ENCODE results near the gene AATF. TPM values are rescaled to one million over a fixed set of nuclear protein-coding genes. Genes with fewer than 3 reads are reported as not detected.

Gene AATF
- 10 to 100 TPM; 24.8 to 27.2 TPM for total RNA-seq
- long read RNA-seq, transcript AATF-208 (12 exons, 2,141 nt): major isoform, 53 of 59 reads
- long read RNA-seq, partial matches to known transcripts: 1 of 59 reads
- long read RNA-seq, other reads (novel, unspliced or antisense): 5 of 59 reads

DNA sequence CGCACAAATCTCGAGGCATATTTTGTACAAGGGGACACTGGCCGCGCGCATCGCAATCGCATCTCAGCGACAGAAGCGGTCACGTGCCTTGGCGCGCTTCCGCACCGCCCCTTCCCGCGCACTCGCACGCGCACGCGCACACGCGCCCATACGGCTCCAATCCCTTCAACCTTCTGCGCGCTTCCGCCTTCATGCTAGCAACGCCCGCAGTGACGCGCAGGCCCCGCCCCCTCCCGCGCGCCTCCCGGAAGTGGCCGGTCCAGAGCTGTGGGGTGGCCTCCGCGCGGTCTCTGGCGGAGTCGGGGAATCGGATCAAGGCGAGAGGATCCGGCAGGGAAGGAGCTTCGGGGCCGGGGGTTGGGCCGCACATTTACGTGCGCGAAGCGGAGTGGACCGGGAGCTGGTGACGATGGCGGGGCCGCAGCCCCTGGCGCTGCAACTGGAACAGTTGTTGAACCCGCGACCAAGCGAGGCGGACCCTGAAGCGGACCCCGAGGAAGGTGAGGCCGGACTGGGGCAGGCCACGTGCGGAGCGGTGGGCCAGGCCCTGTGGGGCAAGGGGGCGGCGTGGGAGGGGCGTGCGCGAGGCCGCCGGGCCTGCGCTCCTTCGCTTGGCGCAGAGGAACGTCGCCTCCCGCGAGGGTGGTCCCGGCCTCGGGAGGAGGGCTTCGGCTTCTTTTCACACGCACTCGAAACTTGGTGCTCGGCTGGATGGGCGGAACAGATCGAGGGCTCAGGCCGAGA is at the start of gene AATF:
Gene AATF, plus strand, starts transcription at position 238 of the 744 bp plus-strand sequence. Its CDS starts 172 bp downstream, at position 410.
- ATAC-seq: peak; percentile 100
- intact Hi-C loops (cut with DNase I): no loop called here

DNA sequence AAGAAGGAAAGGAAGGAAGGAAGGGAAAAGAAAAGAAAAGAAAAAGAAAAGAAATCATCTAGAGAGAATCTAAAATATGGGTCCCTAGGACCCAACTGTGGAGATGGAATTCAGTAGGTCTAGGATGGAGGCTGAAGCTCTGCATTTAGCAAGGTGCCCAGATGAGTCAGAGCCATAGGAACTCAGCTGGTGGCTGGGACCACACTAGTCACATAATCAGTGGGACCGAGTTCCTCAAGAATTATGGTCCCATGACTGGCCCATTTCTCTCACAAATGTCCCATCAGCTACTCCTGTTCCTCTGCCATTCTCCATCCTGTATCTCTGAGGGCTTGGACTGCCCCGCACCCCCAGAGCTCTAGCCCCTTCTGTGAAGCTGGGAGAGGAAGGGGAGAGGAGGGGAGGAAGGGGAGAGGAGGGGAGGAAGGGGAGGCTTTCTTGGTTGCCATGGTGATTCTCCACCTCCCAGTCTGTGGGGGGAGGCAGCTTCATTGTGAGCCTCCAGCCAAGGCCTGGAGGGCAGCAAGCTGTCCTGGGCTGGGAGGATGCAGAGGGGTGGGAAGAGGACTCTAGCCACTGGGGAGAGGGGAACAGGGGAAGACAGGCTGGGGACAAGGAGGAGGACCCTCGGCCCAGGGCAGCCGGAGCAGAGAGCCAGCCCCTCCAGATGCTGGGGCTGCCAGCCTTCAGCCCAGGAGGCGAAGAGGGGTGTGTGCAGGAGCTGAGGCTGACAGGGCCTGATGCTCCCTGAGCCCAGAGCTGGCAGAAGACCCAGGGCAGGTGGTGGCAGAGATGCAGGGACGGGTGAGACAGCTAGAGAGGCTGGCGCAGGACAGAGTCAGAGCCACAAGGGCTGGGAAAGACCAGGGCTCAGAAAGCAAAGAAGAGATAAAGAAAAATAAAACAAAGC is 49.2 kb upstream of the AATF start:
- intact Hi-C loops (cut with DNase I): no loop called here
- DNase-seq (no peak), ATAC-seq (no peak)

More for the DNA sequence above, at the start of gene AATF:
- peak; percentile 97 for DNase-seq

GRCh38 chr17:36900160-36900512 is 48.6 kb upstream of the AATF start:
- ATAC-seq (no peak), DNase-seq (no peak)
- intact Hi-C loops (cut with DNase I): no loop called here

- ATAC-seq: no peak
- intact Hi-C loops (cut with DNase I): no loop called here
- no peak for DNase-seq
These were observed 47.2 kb upstream of the AATF start for GRCh38 chr17:36901506-36901905.

DNA sequence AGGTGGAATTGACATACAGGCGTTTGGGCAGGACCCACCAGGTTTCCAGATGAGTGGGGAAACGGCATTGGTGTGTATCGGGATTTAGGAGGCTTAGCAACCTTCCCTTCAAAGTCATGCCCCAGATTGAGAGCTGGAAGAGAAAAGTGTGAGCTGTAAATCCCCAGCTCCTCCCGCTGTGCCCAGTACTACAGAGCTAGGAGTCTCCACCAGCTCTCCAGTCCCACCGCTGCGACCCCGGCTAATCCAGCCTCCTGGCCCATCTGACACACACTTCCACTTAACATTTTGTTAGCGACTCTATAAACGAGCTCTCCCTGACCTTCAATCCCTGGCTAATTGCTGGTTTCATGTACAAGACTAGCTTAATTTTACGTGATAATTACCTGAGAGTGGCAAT is 41.3 kb upstream of the AATF start:
- ATAC-seq (no peak), DNase-seq (no peak)
- intact Hi-C loops (cut with DNase I): no loop called here

DNA sequence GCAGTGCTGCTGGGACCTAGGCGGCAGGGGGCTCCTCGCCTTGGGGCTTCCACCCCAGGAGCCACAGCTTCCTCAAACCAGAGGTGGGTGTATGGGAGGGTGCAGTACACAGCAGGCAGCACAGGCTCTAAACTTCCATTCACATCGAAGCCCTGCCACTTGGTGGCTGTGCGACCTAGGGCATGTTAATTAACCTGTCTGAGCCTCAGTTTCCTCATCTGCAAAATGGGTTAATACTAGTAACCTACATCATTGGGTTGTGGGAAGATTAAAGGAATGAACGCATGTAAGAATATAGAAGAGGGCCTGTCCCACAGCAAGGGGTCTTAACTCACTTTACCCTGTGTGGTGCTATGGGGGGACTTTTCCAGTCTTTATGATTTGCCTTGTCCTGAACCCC is 38.2 kb upstream of the AATF start:
- DNase-seq (no peak), ATAC-seq (no peak)
- intact Hi-C loops (cut with DNase I): loop anchor here in 1 of 2 donors (10.0 kb wide), 1 partner anchor 56 kb away; no protein-coding TSS in a partner anchor

- ATAC-seq: no peak
- intact Hi-C loops (cut with DNase I): loop anchor here in 1 of 2 donors (10.0 kb wide), 1 partner anchor 56 kb away; no protein-coding TSS in a partner anchor
- no peak for DNase-seq
These were observed 37.8 kb upstream of the AATF start for GRCh38 chr17:36911001-36911400.

GRCh38 chr17:36913132-36913531 is 35.6 kb upstream of the AATF start:
- ATAC-seq: no peak
- intact Hi-C loops (cut with DNase I): loop anchor here in 1 of 2 donors (10.0 kb wide), 1 partner anchor 58 kb away; no protein-coding TSS in a partner anchor
- DNase-seq: no peak

DNA sequence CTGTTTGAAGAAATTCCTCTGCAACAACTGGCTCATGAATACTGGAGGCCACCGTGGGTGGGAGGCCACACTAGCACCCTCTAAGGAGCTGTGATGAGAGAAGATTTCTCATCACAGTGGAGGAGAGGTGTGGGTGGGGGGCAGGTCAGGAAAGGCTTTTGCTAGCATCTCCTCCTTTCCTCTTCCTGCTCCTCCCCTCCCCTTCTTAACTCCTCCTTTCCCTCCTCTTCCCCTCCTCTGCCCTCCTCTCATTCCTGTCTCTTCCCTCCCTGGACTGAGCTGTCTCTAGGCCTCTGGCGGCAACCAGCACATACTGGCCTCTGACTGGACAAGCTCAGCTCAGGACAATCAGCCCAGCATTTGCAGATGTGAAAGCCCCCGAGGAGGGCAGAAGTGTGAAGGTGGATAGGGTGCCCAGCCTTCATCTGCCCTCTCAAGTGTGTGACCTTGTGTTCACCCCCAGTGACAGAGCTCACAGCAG is 30.5 kb upstream of the AATF start:
- DNase-seq: no peak
- intact Hi-C loops (cut with DNase I): loop anchor here in 1 of 2 donors (10.0 kb wide), 1 partner anchor 63 kb away; no protein-coding TSS in a partner anchor
- ATAC-seq: no peak

- ATAC-seq (no peak), DNase-seq (no peak)
- intact Hi-C loops (cut with DNase I): loop anchor here in 1 of 2 donors (10.0 kb wide), 1 partner anchor 65 kb away; no protein-coding TSS in a partner anchor
These were observed 29.3 kb upstream of the AATF start for GRCh38 chr17:36919407-36919968.

DNA sequence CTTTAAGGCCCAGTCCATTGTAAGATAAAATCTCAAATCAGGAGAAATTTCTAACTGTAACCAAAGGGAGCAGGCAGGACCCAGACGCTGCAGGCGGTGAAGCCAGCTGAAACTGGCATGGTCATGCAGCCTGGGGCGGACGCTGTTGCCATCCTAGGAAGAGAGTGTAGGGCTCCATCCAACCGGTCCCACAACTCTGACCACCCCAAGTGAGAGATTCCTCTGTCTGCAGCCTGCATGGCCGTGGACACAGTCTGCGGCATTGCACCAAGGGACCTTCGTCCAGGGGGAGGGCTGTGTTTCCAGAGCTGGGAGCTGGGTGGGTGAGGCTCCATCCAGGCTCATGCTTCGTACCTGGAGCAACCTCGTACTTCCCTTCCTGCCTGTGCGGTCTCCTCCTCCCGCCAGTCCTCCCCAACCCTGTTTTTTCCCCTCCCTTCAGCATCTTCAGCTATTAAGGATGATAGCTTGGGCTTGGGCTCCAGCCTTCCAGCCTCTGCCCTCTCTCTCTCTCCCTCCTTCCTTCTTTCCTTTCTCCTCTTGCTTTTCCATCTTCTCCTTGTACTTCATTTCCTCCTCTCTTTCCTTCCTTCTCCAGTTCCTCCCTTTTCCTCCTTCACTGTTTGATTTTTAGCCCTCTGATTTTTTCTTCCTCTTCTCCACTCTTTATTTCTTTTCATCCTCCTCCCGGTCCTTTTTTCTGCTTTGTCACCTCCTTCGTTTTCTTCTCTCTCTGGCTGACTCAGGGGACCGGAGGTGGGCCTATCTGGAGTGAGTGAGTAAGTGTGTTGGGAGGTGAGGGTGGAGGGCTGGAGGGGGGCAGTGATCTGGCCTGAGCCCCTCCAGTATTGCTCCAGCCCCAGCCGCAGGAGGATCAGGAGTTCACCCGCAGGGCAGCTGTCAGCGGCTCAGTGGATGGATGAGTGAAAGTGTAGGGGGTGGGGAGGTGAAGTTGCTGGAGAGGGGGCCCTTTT is 28.4 kb upstream of the AATF start:
- DNase-seq (no peak), ATAC-seq (peak in 1 of 2 donors; percentile 83)
- intact Hi-C loops (cut with DNase I): no loop called here

- ATAC-seq: peak; percentile 27 to 79
- DNase-seq: no peak
- intact Hi-C loops (cut with DNase I): no loop called here
These were observed 27.5 kb upstream of the AATF start for GRCh38 chr17:36921095-36921851.

DNA sequence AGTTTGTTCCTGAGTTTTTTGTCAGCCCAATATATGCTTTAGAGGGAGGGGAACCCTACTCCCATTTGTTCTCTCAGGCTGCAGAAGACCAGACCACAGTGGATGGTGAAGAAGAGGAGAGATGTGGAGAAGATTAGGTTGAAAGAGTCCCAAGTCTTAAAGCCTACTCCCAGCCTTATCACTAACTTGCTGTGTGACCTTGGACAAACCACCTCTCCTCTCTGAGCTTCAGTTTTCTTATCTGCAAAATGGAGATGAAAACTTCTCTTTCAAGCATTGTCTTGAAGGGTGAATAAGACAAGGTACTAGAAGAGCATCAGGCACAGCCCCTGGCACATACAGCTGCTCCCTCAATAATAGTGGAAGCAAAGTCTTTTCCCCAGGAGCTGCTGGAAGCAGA is 26.6 kb upstream of the AATF start:
- ATAC-seq: no peak
- intact Hi-C loops (cut with DNase I): no loop called here
- no peak for DNase-seq

DNA sequence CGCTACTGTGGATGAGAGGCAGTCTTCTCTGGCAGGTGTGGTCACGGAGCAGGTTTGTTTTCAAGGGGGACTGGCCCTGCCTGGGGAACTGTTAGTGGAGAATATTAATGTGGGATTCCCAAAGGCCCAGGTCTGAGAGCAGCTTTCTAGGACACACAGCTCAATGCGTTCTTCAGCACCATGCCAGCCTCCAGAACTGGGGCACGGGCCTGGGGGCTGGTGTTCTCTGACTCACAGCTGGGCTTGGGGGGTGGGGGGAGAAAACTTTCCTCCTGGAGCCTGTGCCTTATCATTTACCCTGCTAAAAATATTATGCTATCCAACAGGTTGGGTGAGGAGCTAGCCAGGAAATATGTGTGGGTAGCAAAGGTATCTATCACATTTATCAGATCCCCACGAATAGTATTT is 24.9 kb upstream of the AATF start:
- DNase-seq (no peak), ATAC-seq (peak in 1 of 2 donors; percentile 5)
- intact Hi-C loops (cut with DNase I): no loop called here

DNA sequence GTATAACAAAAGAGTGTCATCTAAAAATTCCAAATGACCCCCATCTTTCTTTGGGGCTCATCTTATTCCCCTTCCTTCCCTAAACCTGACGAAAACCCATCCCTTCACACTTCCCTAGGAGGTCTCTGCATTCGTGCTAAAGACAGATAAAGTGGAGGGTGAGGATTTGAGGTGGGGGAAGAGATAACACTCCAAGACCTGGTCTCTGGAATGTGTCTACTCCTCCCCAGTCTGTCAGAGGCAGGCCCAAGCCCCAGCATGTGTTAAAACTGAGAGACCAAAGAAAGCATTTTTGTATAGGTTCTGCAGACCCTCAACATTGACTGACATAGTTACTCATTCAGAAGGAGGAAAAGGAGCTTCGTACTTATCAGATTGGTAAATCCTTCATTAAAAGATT is 22.5 kb upstream of the AATF start:
- intact Hi-C loops (cut with DNase I): no loop called here
- no peak for ATAC-seq

GRCh38 chr17:36926701-36927100 is 22.1 kb upstream of the AATF start:
- intact Hi-C loops (cut with DNase I): no loop called here
- ATAC-seq (no peak), DNase-seq (no peak)

More for the DNA sequence above, 22.5 kb upstream of the AATF start:
- no peak for DNase-seq
